Measurements from ENCODE around the gene TRIM24.
"Not testable (repeated sequence)": the region's sequence is repeated elsewhere in the genome, so short reads cannot be mapped to it uniquely, and the experiment has no call there.

Gene TRIM24

DNA sequence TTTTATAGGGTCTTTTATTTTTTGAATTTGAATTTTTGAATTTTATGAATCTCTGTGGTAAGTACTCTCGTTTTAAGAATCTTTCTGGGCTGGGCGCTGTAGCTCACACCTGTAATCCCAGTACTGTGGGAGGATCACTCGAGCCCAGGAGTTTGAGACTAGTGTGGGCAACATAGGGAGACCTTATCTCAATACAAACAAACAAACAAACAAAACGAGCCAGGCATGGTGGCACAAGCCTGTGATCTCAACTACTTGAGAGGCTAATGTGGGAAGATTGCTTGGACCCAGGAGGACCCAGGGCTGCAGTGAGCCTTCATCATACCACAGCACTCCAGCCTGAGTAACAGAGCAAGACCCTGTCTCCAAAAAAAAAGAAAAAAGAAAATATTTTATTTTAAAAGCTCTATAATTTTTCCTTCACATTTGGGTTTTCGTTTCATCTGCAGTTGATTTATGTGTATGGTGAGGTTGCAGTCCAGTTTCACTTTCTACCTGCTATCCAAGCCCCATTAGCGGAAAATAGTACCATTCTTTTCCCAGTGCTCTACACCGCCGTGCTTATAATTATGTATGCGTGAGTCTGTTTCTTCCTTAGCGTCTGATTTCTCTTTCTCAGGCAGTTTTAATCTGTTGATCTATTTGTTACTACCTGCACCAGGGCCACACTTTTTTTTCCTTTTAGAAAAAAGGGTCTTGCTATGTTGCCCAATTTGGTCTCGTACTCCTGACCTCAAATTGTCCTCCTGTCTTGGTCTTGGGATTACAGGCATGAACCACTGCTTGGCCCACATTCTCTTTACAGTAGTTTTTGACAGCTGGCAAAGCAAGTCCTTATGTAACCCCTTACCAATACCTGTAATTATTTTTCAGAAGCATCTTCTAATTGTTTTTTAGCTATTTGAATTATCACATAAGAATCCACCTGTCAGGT, 21.7 kb downstream of the TRIM24 start:
- TF ChIP-seq, protein P1, sequence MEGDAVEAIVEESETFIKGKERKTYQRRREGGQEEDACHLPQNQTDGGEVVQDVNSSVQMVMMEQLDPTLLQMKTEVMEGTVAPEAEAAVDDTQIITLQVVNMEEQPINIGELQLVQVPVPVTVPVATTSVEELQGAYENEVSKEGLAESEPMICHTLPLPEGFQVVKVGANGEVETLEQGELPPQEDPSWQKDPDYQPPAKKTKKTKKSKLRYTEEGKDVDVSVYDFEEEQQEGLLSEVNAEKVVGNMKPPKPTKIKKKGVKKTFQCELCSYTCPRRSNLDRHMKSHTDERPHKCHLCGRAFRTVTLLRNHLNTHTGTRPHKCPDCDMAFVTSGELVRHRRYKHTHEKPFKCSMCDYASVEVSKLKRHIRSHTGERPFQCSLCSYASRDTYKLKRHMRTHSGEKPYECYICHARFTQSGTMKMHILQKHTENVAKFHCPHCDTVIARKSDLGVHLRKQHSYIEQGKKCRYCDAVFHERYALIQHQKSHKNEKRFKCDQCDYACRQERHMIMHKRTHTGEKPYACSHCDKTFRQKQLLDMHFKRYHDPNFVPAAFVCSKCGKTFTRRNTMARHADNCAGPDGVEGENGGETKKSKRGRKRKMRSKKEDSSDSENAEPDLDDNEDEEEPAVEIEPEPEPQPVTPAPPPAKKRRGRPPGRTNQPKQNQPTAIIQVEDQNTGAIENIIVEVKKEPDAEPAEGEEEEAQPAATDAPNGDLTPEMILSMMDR (IDR thresholded peaks at IDR 0.05; ENCODE audit: insufficient read depth, low read length, missing control alignments), result no peak
- H3K4me3 ChIP-seq (ENCODE audit: low read depth, low read length), result no peak overlapping the region
- no peak for DNase-seq (ENCODE audit: low read depth, low spot score)
- POLR2A ChIA-PET, result interaction anchor here (0.6 kb wide), 1 partner anchor 460 kb away, joined by 3 read pairs; no protein-coding TSS in a partner anchor
- CTCF ChIA-PET, result no interaction called here

DNA sequence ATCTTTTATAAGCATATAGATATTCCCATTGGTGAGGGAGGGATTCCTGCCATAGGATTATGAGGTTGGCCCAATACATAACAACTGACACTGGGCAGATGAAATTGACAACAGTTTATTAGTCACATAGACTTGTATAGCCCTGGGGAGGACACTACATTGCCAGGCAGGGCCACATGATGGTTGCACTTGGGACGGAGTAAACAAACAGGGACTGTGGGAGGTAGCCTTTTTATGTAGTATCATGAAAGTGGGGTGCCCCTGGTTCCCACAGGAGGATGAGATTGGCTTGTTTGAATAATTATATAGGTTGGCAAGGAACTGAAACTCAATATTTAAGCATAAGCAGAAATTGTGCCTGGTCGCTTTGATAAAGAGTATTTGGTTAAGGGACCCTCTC, 23.5 kb downstream of the TRIM24 start:
- ChIA-PET POLR2A (no interaction called here), CTCF (no interaction called here)
- no peak overlapping the region for H3K4me3 ChIP-seq (ENCODE audit: low read depth, low read length)
- TF ChIP-seq, protein P1 (IDR thresholded peaks at IDR 0.05; ENCODE audit: insufficient read depth, low read length, missing control alignments), result no peak
- DNase-seq (ENCODE audit: low read depth, low spot score), result no peak

DNA sequence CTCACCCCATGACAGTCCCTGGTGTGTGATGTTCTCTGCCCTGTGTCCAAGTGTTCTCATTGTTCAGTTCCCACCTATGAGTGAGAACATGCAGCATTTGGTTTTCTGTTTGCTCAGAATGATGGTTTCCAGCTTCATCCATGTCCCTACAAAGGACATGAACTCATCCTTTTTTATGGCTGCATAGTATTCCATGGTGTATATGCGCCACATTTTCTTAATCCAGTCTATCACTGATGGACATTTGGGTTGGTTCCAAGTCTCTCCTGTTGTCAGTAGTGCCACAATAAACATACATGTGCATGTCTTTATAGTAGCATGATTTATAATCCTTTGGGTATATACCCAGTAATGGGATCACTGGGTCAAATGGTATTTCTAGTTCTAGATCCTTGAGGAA, 25.4 kb downstream of the TRIM24 start:
- POLR2A ChIA-PET; DNase-seq (ENCODE audit: low read depth, low spot score); H3K4me3 ChIP-seq (ENCODE audit: low read depth, low read length); CTCF ChIA-PET: not testable (repeated sequence)

DNA sequence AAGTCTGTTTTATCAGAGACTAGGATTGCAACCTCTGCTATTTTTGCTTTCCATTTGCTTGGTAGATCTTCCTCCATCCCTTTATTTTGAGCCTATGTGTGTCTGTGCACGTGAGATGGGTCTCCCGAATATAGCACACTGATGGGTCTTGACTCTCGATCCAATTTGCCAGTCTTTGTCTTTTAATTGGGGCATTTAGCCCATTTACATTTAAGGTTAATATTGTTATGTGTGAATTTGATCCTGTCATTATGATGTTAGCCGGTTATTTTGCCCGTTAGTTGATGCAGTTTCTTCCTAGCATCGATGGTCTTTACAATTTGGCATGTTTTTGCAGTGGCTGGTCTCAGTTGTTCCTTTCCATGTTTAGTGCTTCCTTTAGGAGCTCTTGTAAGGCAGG, 29.1 kb downstream of the TRIM24 start:
- POLR2A ChIA-PET; H3K4me3 ChIP-seq (ENCODE audit: low read depth, low read length); DNase-seq (ENCODE audit: low read depth, low spot score); CTCF ChIA-PET: not testable (repeated sequence)

DNA sequence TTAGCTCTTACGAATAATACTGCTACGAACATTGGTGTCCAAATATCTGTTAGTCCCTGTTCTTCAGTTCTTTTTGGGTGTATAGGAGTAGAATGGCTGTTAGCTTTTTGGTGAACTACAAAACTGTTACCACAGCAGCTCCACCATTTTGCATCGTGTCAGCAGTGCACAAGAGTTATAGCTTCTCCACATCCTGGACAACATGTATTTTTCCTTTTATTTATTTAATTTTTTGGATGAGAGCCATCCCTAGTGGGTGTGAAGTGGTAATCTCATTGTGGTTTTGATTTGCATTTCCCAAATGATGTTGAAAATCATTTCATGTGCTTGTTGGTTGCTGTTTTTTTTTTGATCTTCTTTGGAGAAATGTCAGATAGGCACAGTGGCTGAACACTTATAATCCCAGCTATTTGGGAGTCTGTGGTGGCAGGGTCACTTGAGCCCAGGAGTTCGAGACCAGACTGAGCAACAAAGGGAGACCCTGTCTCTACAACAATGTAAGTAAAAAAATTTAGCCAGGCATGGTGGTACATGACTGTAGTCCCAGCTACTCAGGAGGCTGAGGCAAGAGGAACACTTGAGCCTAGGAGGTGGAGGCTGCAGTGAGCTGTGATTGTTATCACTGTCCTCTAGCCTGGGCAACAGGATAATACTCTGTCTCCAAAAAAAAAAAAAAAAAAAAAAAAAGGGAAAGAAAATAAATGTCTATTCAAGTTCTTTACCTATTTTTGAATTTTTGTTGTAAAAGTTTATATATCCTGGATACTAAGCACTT, 31.7 kb downstream of the TRIM24 start:
- ChIA-PET CTCF (no interaction called here), POLR2A (no interaction called here)
- no peak for DNase-seq (ENCODE audit: low read depth, low spot score)
- TF ChIP-seq, protein P1 (IDR thresholded peaks at IDR 0.05; ENCODE audit: insufficient read depth, low read length, missing control alignments), result no peak
- H3K4me3 ChIP-seq (ENCODE audit: low read depth, low read length), result no peak overlapping the region

DNA sequence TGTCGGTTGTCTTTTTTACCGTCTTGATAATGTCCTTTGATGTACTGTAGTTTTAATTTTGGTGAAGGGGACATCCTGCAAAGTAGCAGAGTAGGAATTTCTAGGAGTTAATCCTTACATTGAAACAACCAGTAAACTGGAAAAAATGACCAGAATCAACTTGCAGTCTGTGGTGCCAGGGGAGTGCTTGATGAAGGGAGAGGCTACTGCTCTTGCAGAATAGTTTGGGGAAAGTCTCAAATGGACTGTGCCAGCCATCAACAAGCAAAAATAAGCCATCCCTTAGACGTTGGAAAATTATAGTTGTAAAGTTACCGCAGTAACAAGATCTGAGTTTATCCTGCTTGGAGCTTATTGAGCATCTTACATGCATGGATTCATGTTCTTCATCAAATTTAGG, 32.4 kb downstream of the TRIM24 start:
- no peak for DNase-seq (ENCODE audit: low read depth, low spot score)
- ChIA-PET CTCF (no interaction called here), POLR2A (no interaction called here)
- TF ChIP-seq, protein P1 (IDR thresholded peaks at IDR 0.05; ENCODE audit: insufficient read depth, low read length, missing control alignments), result no peak
- H3K4me3 ChIP-seq (ENCODE audit: low read depth, low read length), result no peak overlapping the region

DNA sequence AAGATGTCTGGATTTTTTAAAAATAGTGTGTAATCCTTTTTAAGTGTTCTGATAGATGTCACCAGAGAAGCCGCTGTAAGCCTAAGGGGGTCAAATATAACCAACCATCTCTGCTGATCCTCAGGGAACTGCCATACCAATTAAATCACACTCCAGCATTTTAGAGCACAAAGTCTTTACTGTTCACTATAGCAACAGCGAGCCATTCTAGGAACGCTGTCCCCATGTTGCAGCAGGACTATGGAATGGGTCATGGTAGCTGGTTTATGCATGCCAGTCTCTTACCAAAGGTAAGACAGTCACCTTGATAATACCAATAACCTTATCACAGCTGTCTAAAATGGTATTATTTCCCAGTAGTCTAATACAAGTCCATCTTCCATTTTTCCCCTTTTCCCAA, 33.5 kb downstream of the TRIM24 start:
- H3K4me3 ChIP-seq (ENCODE audit: low read depth, low read length), result no peak overlapping the region
- no peak for DNase-seq (ENCODE audit: low read depth, low spot score)
- POLR2A ChIA-PET, result no interaction called here
- TF ChIP-seq, protein P1 (IDR thresholded peaks at IDR 0.05; ENCODE audit: insufficient read depth, low read length, missing control alignments), result no peak
- CTCF ChIA-PET, result no interaction called here
